SK-N-SH (cell line): ENCODE results near the gene CLEC3B. TPM values are rescaled to one million over a fixed set of nuclear protein-coding genes. Genes with fewer than 3 reads are reported as not detected.

Experiments used
- CTCF ChIA-PET: fragments of 300-600, 350-600 bp; formaldehyde crosslinking; extraction: SDS; loops from one replicate; lab custom pipeline; 2021; lab: Yijun Ruan, JAX
- POLR2A ChIA-PET: fragments of 350-600 bp; sonication (Branson Sonifier 250); formaldehyde crosslinking; extraction: SDS; loops from one replicate; lab custom pipeline; 2020; ENCODE audit warnings: antibody characterized with exemption, inconsistent platforms; lab: Yijun Ruan, JAX
- DNase-seq: peaks from one replicate; pipeline ENCODE4 v3.0.0; 2012
- H2AFZ ChIP-seq: fragments of 200-600 bp; sonication (generic); 2 replicates; pipeline ENCODE4 v1.8.1; 2016; ENCODE audit warnings: antibody characterized with exemption, mild to moderate bottlenecking, low read depth
- H3F3A ChIP-seq: fragments of 200-600 bp; sonication (generic); replicated peaks from 2 replicates; pipeline ENCODE3; 2016; ENCODE audit warnings: antibody characterized with exemption, mild to moderate bottlenecking; ENCODE audit not compliant: insufficient read depth
- H3K27ac ChIP-seq, 2 experiments: fragments of 200-500 bp in 1 of 2; fragments of 200-600 bp in 1 of 2; sonication (Bioruptor generic) in 1 of 2; sonication (generic), shearing (Covaris generic) in 1 of 2; 2 replicates each; pipeline versions ENCODE4 v1.5.1 to v1.6.1; 2014 to 2016; ENCODE audit warnings: low read depth in 2 of 2, inconsistent platforms in 1 of 2, low read length in 1 of 2, mild to moderate bottlenecking in 1 of 2, mixed read lengths in 1 of 2
- H3K27me3 ChIP-seq: fragments of 200-600 bp; sonication (generic), shearing (Covaris generic); 2 replicates; pipeline ENCODE4 v1.6.1; 2016; ENCODE audit warnings: mixed run types; ENCODE audit not compliant: insufficient read depth
- H3K36me3 ChIP-seq, 2 experiments: fragments of 200-500 bp in 1 of 2; fragments of 200-600 bp in 1 of 2; sonication (Bioruptor generic) in 1 of 2; sonication (generic) in 1 of 2; replicated peaks in 1 of 2; 2 replicates each; pipeline versions ENCODE3 to v1.5.1; 2014 to 2016; ENCODE audit warnings: low read length in 1 of 2, mild to moderate bottlenecking in 1 of 2; ENCODE audit not compliant: insufficient read depth in 2 of 2, control insufficient read depth in 1 of 2
- H3K4me1 ChIP-seq, 2 experiments: fragments of 200-500 bp in 1 of 2; fragments of 200-600 bp in 1 of 2; sonication (Bioruptor generic) in 1 of 2; sonication (generic), shearing (Covaris generic) in 1 of 2; 2 replicates each; pipeline versions ENCODE4 v1.5.1 to v1.6.1; 2014 to 2016; ENCODE audit warnings: low read depth in 1 of 2, low read length in 1 of 2, mixed run types in 1 of 2; ENCODE audit not compliant: insufficient read depth in 2 of 2, control insufficient read depth in 1 of 2
- H3K4me2 ChIP-seq: fragments of 200-600 bp; sonication (generic), shearing (Covaris generic); 2 replicates; pipeline ENCODE4 v1.6.1; 2017; ENCODE audit warnings: mixed run types
- H3K4me3 ChIP-seq, 2 experiments: fragments of 200-500 bp in 1 of 2; fragments of 200-600 bp in 1 of 2; sonication (Bioruptor generic) in 1 of 2; sonication (generic), shearing (Covaris generic) in 1 of 2; 2 replicates each; pipeline versions ENCODE4 v1.5.1 to v1.8.1; 2014 to 2016; ENCODE audit warnings: low read depth in 2 of 2, inconsistent platforms in 1 of 2, low read length in 1 of 2, mild to moderate bottlenecking in 1 of 2, mixed read lengths in 1 of 2, moderate library complexity in 1 of 2
- H3K79me2 ChIP-seq: fragments of 200-600 bp; sonication (generic); 2 replicates; pipeline ENCODE4 v1.8.1; 2017; ENCODE audit warnings: mild to moderate bottlenecking; ENCODE audit not compliant: insufficient read depth
- H3K9ac ChIP-seq: fragments of 200-600 bp; sonication (generic); 2 replicates; pipeline ENCODE4 v1.6.1; 2017; ENCODE audit warnings: mixed run types
- H3K9me2 ChIP-seq: fragments of 200-600 bp; sonication (generic); 2 replicates; pipeline ENCODE4 v1.6.1; 2017; ENCODE audit warnings: mixed run types
- H3K9me3 ChIP-seq: fragments of 200-600 bp; sonication (generic); 2 replicates; pipeline ENCODE4 v1.6.1; 2017; ENCODE audit warnings: mixed run types, mild to moderate bottlenecking, moderate library complexity
- H4K20me1 ChIP-seq: fragments of 200-600 bp; sonication (generic); 2 replicates; pipeline ENCODE4 v1.6.1; 2017; ENCODE audit warnings: mild to moderate bottlenecking, mixed run types; ENCODE audit not compliant: insufficient read depth
- CHD2 ChIP-seq: fragments of 150-350 bp; IDR thresholded peaks from 2 replicates; pipeline ENCODE4 v1.6.1; 2018; ENCODE audit warnings: low read length; ENCODE audit not compliant: partially characterized antibody
- EP300 ChIP-seq, 2 experiments: IDR thresholded peaks; 2 replicates each; pipeline versions ENCODE4 v1.4.0 to v1.6.1; 2012; ENCODE audit warnings: borderline replicate concordance in 1 of 2, low read depth in 1 of 2, low read length in 1 of 2
- GATA2 ChIP-seq: sonication (generic); formaldehyde crosslinking; IDR thresholded peaks from 2 replicates; pipeline ENCODE4 v1.5.0; 2020; ENCODE audit warnings: mild to moderate bottlenecking, missing genetic modification reagents
- JUND ChIP-seq: IDR thresholded peaks from 2 replicates; pipeline ENCODE4 v1.4.0; 2012
- MXI1 ChIP-seq: IDR thresholded peaks from 2 replicates; pipeline ENCODE4 v1.6.1; 2012; ENCODE audit warnings: mild to moderate bottlenecking, low read depth, low read length, improper control_type of control experiment
- NRF1 ChIP-seq: IDR thresholded peaks from 2 replicates; pipeline ENCODE4 v1.6.1; 2012; ENCODE audit warnings: low read depth, mild to moderate bottlenecking, low read length
- PBX3 ChIP-seq: IDR thresholded peaks from 2 replicates; pipeline ENCODE4; 2012
- RAD21 ChIP-seq: IDR thresholded peaks from 2 replicates; pipeline ENCODE4 v1.6.1; 2012; ENCODE audit warnings: mild to moderate bottlenecking, low read length
- RCOR1 ChIP-seq: fragments of 150-350 bp; IDR thresholded peaks from 2 replicates; pipeline ENCODE4 v1.6.1; 2017; ENCODE audit warnings: antibody characterized with exemption, low read length
- RFX5 ChIP-seq: IDR thresholded peaks from 2 replicates; pipeline ENCODE4 v1.6.1; 2012; ENCODE audit warnings: mild to moderate bottlenecking, improper control_type of control experiment, low read length
- SMC3 ChIP-seq: IDR thresholded peaks from 2 replicates; pipeline ENCODE4 v1.6.1; 2012; ENCODE audit warnings: low read depth, low read length, improper control_type of control experiment
- TEAD4 ChIP-seq: IDR thresholded peaks from 2 replicates; pipeline ENCODE4 v1.4.0; 2012; ENCODE audit warnings: mild to moderate bottlenecking, borderline replicate concordance; ENCODE audit not compliant: insufficient read depth
- USF1 ChIP-seq: IDR thresholded peaks from 2 replicates; pipeline ENCODE4 v1.4.0; 2012; ENCODE audit warnings: low read depth, borderline replicate concordance
- YY1 ChIP-seq: IDR thresholded peaks from 2 replicates; pipeline ENCODE4 v1.4.0; 2012; ENCODE audit warnings: low read depth, mild to moderate bottlenecking
- WGBS: methylation state at CpG from one replicate; pipeline ENCODE4 v1.1.6; 2017; ENCODE audit warnings: low lambda C conversion rate; 5-methylcytosine and 5-hydroxymethylcytosine counted together
- polyA plus RNA-seq, 3 experiments: library from polyadenylated mRNA; depleted of rRNA; stranded (reverse); fragments of >200 nt; gene quantifications; 2 replicates each; pipeline ENCODE4 v1.2.3, GENCODE V29; 2012
- TF ChIP-seq, protein P1 (sequence below): IDR thresholded peaks from 2 replicates; pipeline ENCODE4 v1.4.0; 2012; ENCODE audit warnings: low read depth
- TF ChIP-seq, protein P2 (sequence below): fragments of 150-350 bp; IDR thresholded peaks from 2 replicates; pipeline ENCODE4 v1.6.1; 2017; ENCODE audit warnings: antibody characterized with exemption, low read length, low read depth, borderline replicate concordance
- TF ChIP-seq, protein P3 (sequence below): IDR thresholded peaks from 2 replicates; pipeline ENCODE4 v1.4.0; 2012; ENCODE audit warnings: low read depth, borderline replicate concordance

The CLEC3B gene
- polyA plus RNA-seq, 1 of the 3 experiments (the other 2 are of a cell fraction) = 0.46 TPM

- 52% methylated on average over 4 of the region's 4 CpGs for WGBS
- H3F3A ChIP-seq = no peaks in the 10 kb centered on the region
- no peak overlapping the region for H3K9ac ChIP-seq
- TF ChIP-seq MXI1 (no peak), TEAD4 (no peak), GATA2 (no peak), YY1 (no peak), PBX3 (no peak), NRF1 (no peak), CHD2 (no peak), RCOR1 (no peak), EP300 (IDR thresholded peaks at IDR 0.05; ENCODE audit: borderline replicate concordance in 1 of 2, low read depth in 1 of 2, low read length in 1 of 2) (no peak), RFX5 (no peak), SMC3 (no peak), RAD21 (no peak), USF1 (no peak), JUND (no peak)
- TF ChIP-seq, protein P1, sequence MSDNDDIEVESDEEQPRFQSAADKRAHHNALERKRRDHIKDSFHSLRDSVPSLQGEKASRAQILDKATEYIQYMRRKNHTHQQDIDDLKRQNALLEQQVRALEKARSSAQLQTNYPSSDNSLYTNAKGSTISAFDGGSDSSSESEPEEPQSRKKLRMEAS = no peak
- TF ChIP-seq, protein P2, sequence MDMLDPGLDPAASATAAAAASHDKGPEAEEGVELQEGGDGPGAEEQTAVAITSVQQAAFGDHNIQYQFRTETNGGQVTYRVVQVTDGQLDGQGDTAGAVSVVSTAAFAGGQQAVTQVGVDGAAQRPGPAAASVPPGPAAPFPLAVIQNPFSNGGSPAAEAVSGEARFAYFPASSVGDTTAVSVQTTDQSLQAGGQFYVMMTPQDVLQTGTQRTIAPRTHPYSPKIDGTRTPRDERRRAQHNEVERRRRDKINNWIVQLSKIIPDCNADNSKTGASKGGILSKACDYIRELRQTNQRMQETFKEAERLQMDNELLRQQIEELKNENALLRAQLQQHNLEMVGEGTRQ = no peak
- TF ChIP-seq, protein P3, sequence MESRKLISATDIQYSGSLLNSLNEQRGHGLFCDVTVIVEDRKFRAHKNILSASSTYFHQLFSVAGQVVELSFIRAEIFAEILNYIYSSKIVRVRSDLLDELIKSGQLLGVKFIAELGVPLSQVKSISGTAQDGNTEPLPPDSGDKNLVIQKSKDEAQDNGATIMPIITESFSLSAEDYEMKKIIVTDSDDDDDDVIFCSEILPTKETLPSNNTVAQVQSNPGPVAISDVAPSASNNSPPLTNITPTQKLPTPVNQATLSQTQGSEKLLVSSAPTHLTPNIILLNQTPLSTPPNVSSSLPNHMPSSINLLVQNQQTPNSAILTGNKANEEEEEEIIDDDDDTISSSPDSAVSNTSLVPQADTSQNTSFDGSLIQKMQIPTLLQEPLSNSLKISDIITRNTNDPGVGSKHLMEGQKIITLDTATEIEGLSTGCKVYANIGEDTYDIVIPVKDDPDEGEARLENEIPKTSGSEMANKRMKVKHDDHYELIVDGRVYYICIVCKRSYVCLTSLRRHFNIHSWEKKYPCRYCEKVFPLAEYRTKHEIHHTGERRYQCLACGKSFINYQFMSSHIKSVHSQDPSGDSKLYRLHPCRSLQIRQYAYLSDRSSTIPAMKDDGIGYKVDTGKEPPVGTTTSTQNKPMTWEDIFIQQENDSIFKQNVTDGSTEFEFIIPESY = no peak
- TF ChIP-seq, all 33 proteins: peak for 0
- no peaks in the 10 kb centered on the region for H3K36me3 ChIP-seq
- ChIA-PET CTCF (interaction anchor here (0.7 to 1.3 kb wide), 3 partner anchors 10 to 14 kb away, joined by 3 to 7 read pairs (median 3); no protein-coding TSS in a partner anchor), POLR2A (no interaction called here)
- H3K4me3 ChIP-seq = no peak overlapping the region
- no peak overlapping the region for H3K27ac ChIP-seq
- H4K20me1 ChIP-seq = no peaks in the 10 kb centered on the region
- no peaks in the 10 kb centered on the region for H3K79me2 ChIP-seq
- H3K4me2 ChIP-seq = no peak overlapping the region
- H2AFZ ChIP-seq = no peak overlapping the region
- no peaks in the 10 kb centered on the region for H3K9me2 ChIP-seq
- no peaks in the 10 kb centered on the region for H3K27me3 ChIP-seq
- no peaks in the 10 kb centered on the region; a peak in 2 of 4 replicates for H3K4me1 ChIP-seq
- no peak for DNase-seq
- no peaks in the 10 kb centered on the region for H3K9me3 ChIP-seq
Observed at GRCh38 chr3:45026957-45027356, 854 bp downstream of the CLEC3B start.
